ENCODE measurements around the gene IGF1R.

- TF ChIP-seq, protein P1, sequence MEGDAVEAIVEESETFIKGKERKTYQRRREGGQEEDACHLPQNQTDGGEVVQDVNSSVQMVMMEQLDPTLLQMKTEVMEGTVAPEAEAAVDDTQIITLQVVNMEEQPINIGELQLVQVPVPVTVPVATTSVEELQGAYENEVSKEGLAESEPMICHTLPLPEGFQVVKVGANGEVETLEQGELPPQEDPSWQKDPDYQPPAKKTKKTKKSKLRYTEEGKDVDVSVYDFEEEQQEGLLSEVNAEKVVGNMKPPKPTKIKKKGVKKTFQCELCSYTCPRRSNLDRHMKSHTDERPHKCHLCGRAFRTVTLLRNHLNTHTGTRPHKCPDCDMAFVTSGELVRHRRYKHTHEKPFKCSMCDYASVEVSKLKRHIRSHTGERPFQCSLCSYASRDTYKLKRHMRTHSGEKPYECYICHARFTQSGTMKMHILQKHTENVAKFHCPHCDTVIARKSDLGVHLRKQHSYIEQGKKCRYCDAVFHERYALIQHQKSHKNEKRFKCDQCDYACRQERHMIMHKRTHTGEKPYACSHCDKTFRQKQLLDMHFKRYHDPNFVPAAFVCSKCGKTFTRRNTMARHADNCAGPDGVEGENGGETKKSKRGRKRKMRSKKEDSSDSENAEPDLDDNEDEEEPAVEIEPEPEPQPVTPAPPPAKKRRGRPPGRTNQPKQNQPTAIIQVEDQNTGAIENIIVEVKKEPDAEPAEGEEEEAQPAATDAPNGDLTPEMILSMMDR (IDR thresholded peaks at IDR 0.05; ENCODE audit: insufficient read depth, low read length, poor library complexity, severe bottlenecking): no peak
- no peak for TF ChIP-seq EZH2phosphoT487 (conservative IDR thresholded peaks at IDR 0.05; ENCODE audit: low read length)
Observed at GRCh38 chr15:98844261-98844660, 195.9 kb downstream of the IGF1R start.
